Skin epidermis (tissue), 12 donors: Measurements from ENCODE around the gene CD6.
"Not testable (repeated sequence)": the region's sequence is repeated elsewhere in the genome, so short reads cannot be mapped to it uniquely, and the experiment has no call there.

Source experiments
- H3K27ac ChIP-seq, 21 experiments: fragments of 200-600 bp; sonication (generic) in 11 of 21; one replicate each; pipeline ENCODE4 v1.5.0; 2020; ENCODE audit warnings: mild to moderate bottlenecking in 3 of 21, inconsistent platforms in 2 of 21, moderate library complexity in 2 of 21
- H3K4me3 ChIP-seq, 7 experiments: fragments of 200-600 bp; sonication (generic) in 2 of 7; one replicate each; pipeline ENCODE4 v1.5.0; 2020; ENCODE audit warnings: inconsistent platforms in 2 of 7, mild to moderate bottlenecking in 2 of 7, moderate library complexity in 1 of 7

CD6 gene

DNA sequence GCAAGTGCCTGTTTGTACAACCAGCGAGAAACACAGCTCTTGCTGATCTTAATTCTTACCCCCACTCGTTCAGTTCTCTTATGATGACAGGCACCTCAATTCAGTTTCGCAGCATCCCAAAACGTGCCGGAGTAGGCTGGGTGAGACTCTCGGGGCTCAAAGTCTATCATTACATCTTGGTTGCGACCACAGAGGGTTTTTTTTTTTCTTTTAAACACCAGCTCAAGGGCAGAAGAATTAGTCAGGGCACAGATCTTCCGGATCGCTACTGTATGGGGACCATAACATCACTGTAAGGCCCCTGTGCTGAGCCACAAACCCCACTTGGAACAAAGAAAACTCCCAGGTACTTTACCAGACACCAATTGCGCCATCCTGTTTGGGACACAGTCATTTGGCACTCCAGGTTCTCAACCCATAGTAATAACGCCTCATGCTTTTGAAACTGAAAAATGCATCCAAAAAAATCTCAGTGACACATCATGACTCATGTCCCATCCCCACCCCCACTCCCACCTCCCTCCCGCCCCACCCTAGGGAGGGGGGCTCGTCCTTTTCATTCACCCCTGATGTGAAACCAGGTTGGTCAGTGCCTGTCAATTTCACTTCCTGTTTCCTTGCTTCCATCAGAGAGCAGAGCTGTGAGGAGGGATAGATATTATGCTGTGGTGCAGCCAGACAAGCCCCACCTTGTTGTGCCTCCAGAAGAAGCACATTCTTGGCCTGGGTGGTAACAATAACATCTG lies 89.8 kb downstream of the CD6 start:
- Histone ChIP-seq H3K27ac (peak overlapping the region in 13 of 21 experiments; percentile 27 to 86 (median 42)), H3K4me3 (no peak overlapping the region)

- Histone ChIP-seq H3K4me3 (no peak overlapping the region), H3K27ac (peak overlapping the region in 6 of 21 experiments; percentile 5 to 86 (median 56))
Measured at GRCh38 chr11:61062181-61062930, 90.9 kb downstream of the CD6 start.

DNA sequence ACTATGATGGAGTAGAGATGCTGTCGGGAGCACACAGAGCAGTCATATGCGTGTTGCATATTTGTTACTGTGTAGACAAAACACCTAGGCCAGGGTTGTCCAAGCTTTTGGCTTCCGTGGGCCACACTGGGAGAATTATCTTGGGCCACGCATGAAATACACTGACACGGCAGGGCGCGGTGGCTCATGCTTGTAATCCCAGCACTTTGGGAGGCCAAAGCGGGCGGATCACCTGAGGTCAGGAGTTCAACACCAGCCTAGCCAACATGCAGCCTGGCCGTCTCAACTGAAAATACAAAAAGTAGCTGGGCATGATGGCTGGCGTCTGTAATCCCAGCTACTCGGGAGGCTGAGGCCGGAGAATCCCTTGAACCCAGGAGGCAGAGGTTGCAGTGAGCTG lies 93.8 kb downstream of the CD6 start:
- peak overlapping the region in 1 of 21 experiments; percentile 50 for H3K27ac ChIP-seq
- not testable (repeated sequence) for H3K4me3 ChIP-seq

- H3K4me3 ChIP-seq = no peak overlapping the region
- peak overlapping the region in 2 of 21 experiments; percentile 25 to 50 for H3K27ac ChIP-seq
Measured at GRCh38 chr11:61065955-61066638, 94.6 kb downstream of the CD6 start.

GRCh38 chr11:61066645-61067044 lies 95.2 kb downstream of the CD6 start:
- peak overlapping the region in 2 of 21 experiments; percentile 25 to 50 for H3K27ac ChIP-seq
- no peak overlapping the region for H3K4me3 ChIP-seq

GRCh38 chr11:61067782-61068446 lies 96.4 kb downstream of the CD6 start:
- no peak overlapping the region for H3K4me3 ChIP-seq
- no peak overlapping the region for H3K27ac ChIP-seq

DNA sequence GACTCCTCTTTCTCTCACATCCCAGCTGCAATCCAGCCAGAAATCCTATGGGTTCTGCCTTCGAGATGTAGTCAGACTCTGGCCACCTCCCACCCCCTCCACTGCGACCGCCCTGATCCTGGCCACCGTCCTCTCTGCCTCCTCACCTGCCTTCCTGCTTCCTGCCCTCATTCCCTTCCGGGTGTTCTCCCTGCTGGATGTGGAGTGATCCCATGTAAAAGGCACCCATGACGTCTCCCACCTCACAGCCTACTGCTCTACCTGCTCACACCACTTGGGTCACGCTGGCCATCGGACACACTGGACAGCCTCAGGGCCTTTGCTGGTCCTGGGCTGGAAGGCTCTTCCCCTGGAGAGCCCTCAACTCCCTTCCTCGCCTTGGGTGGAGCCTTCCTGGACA lies 97.1 kb downstream of the CD6 start:
- Histone ChIP-seq H3K27ac (no peak overlapping the region), H3K4me3 (no peak overlapping the region)

GRCh38 chr11:61069427-61069826 lies 97.9 kb downstream of the CD6 start:
- no peak overlapping the region for H3K4me3 ChIP-seq
- H3K27ac ChIP-seq = peak overlapping the region in 2 of 21 experiments; percentile 9 to 89
